Loucy (cell line): ENCODE measurements around the gene LILRB3.

Source experiments
- H2AFZ ChIP-seq: fragments of 200-600 bp; sonication (generic); 2 replicates; pipeline ENCODE4 v1.6.0; 2016; ENCODE audit warnings: antibody characterized with exemption, mild to moderate bottlenecking, low read length, moderate library complexity
- H3F3A ChIP-seq: fragments of 200-600 bp; 2 replicates; pipeline ENCODE4 v1.6.0; 2016; ENCODE audit warnings: antibody characterized with exemption, low read depth, mild to moderate bottlenecking
- H3K27me3 ChIP-seq: fragments of 200-600 bp; sonication (generic); 2 replicates; pipeline ENCODE4 v1.6.1; 2014; ENCODE audit warnings: low read length, mild to moderate bottlenecking; ENCODE audit not compliant: insufficient read depth, poor library complexity, severe bottlenecking
- H3K36me3 ChIP-seq: fragments of 200-600 bp; sonication (generic); 2 replicates; pipeline ENCODE4 v1.6.1; 2016; ENCODE audit warnings: low read length; ENCODE audit not compliant: insufficient read depth
- H3K4me1 ChIP-seq: fragments of 200-600 bp; sonication (generic); 2 replicates; pipeline ENCODE4 v1.5.1; 2014; ENCODE audit warnings: low read length, mild to moderate bottlenecking; ENCODE audit not compliant: insufficient read depth, poor library complexity, severe bottlenecking
- H3K4me2 ChIP-seq: fragments of 200-600 bp; sonication (generic); 2 replicates; pipeline ENCODE4 v1.6.0; 2014; ENCODE audit warnings: antibody characterized with exemption, low read length, low read depth, mild to moderate bottlenecking; ENCODE audit not compliant: poor library complexity, severe bottlenecking
- H3K4me3 ChIP-seq: fragments of 200-600 bp; sonication (generic); 2 replicates; pipeline ENCODE4 v1.5.1; 2014; ENCODE audit warnings: low read length, mild to moderate bottlenecking, mixed read lengths; ENCODE audit not compliant: poor library complexity, severe bottlenecking
- H3K79me2 ChIP-seq: fragments of 200-600 bp; sonication (generic); 2 replicates; pipeline ENCODE4 v1.6.1; 2014; ENCODE audit warnings: low read length; ENCODE audit not compliant: insufficient read depth
- H3K9ac ChIP-seq: fragments of 200-600 bp; sonication (generic); 2 replicates; pipeline ENCODE4 v1.6.0; 2014; ENCODE audit warnings: mild to moderate bottlenecking, low read depth, low read length, moderate library complexity; ENCODE audit not compliant: poor library complexity, severe bottlenecking
- H3K9me2 ChIP-seq: fragments of 200-600 bp; sonication (generic); replicated peaks from 2 replicates; pipeline ENCODE4 v1.6.1; 2016; ENCODE audit warnings: low read depth, low read length, mixed read lengths
- H3K9me3 ChIP-seq: fragments of 200-600 bp; sonication (generic); 2 replicates; pipeline ENCODE4 v1.6.1; 2014; ENCODE audit warnings: mild to moderate bottlenecking, antibody characterized with exemption, low read length, low read depth; ENCODE audit not compliant: insufficient read depth
- H4K20me1 ChIP-seq: fragments of 200-600 bp; sonication (generic); 2 replicates; pipeline ENCODE4 v1.6.0; 2014; ENCODE audit warnings: antibody characterized with exemption, low read length, mild to moderate bottlenecking; ENCODE audit not compliant: insufficient read depth, poor library complexity, severe bottlenecking
- CTCF ChIP-seq: fragments of 200-600 bp; sonication (generic); conservative IDR thresholded peaks from 2 replicates; pipeline ENCODE4 v1.5.1; 2014; ENCODE audit warnings: mild to moderate bottlenecking, antibody characterized with exemption, low read length
- EZH2phosphoT487 ChIP-seq: fragments of 200-600 bp; IDR thresholded peaks from 2 replicates; pipeline ENCODE4 v1.6.1; 2018; ENCODE audit warnings: antibody characterized with exemption, mild to moderate bottlenecking, moderate library complexity, borderline replicate concordance

LILRB3 gene

GRCh38 chr19:54257116-54257480, 34.3 kb upstream of the LILRB3 start, which contains the start of gene LILRB5:
LILRB5 (minus strand) TSS chr19:54257273; CDS start chr19:54257193, 80 bp downstream.
- Histone ChIP-seq H4K20me1 (no peaks in the 10 kb centered on the region), H3K9me2 (no peaks in the 10 kb centered on the region), H3F3A (no peaks in the 10 kb centered on the region), H3K36me3 (no peaks in the 10 kb centered on the region), H3K9ac (no peak within 1 kb of the TSS), H3K4me1 (no peaks in the 10 kb centered on the region), H3K27me3 (no peaks in the 10 kb centered on the region), H3K79me2 (no peaks in the 10 kb centered on the region), H3K4me3 (no peak within 1 kb of the TSS), H3K9me3 (no peaks in the 10 kb centered on the region), H3K4me2 (no peak within 1 kb of the TSS), H2AFZ (no peak within 1 kb of the TSS)
- no peak for TF ChIP-seq CTCF
- TF ChIP-seq EZH2phosphoT487 = no peak

GRCh38 chr19:54256250-54257115, 33.7 kb upstream of the LILRB3 start:
- Histone ChIP-seq H3K4me2 (no peak overlapping the region), H3K79me2 (no peaks in the 10 kb centered on the region), H3K36me3 (no peaks in the 10 kb centered on the region), H3K9me3 (no peaks in the 10 kb centered on the region), H3K4me1 (no peaks in the 10 kb centered on the region), H2AFZ (no peak overlapping the region), H3K4me3 (no peak overlapping the region), H3K27me3 (no peaks in the 10 kb centered on the region), H4K20me1 (no peaks in the 10 kb centered on the region), H3K9ac (no peak overlapping the region), H3K9me2 (no peaks in the 10 kb centered on the region), H3F3A (no peaks in the 10 kb centered on the region)
- TF ChIP-seq EZH2phosphoT487 (no peak), CTCF (no peak)

- Histone ChIP-seq H3K27me3 (no peaks in the 10 kb centered on the region), H3K36me3 (no peaks in the 10 kb centered on the region)
These were observed 32.4 kb upstream of the LILRB3 start for GRCh38 chr19:54255105-54255775.

More at GRCh38 chr19:54255105-54255775, 32.4 kb upstream of the LILRB3 start:
- H3K4me1 ChIP-seq = no peaks in the 10 kb centered on the region
- no peak overlapping the region for H3K4me2 ChIP-seq
- no peaks in the 10 kb centered on the region for H4K20me1 ChIP-seq
- H3K9ac ChIP-seq = no peak overlapping the region
- no peak for TF ChIP-seq EZH2phosphoT487
- TF ChIP-seq CTCF = no peak
- H3K9me3 ChIP-seq = no peaks in the 10 kb centered on the region
- H3K4me3 ChIP-seq = no peak overlapping the region
- H3K9me2 ChIP-seq = no peaks in the 10 kb centered on the region
- H3F3A ChIP-seq = no peaks in the 10 kb centered on the region
- no peak overlapping the region for H2AFZ ChIP-seq
- no peaks in the 10 kb centered on the region for H3K79me2 ChIP-seq
